AG04450 (cell line): ENCODE data around the gene ACAP3. TPM values are rescaled to one million over a fixed set of nuclear protein-coding genes. Genes with fewer than 3 reads are reported as not detected.

Source experiments
- CTCF ChIA-PET: fragments of 300-600, 350-600 bp; formaldehyde crosslinking; extraction: SDS; loops from one replicate; lab custom pipeline; 2022; ENCODE audit warnings: antibody characterized with exemption, inconsistent platforms; lab: Charles Lee
- POLR2A ChIA-PET: fragments of 350-600 bp; formaldehyde crosslinking; extraction: SDS; loops from one replicate; lab custom pipeline; 2021; ENCODE audit warnings: antibody characterized with exemption, inconsistent platforms; lab: Yijun Ruan, JAX
- DNase-seq: peaks from one replicate; pipeline ENCODE4 v3.0.0-alpha.2; 2011; ENCODE audit warnings: low read depth, low spot score
- H3K27ac ChIP-seq: one replicate; pipeline ENCODE4 v1.5.1; 2012; ENCODE audit warnings: low read depth, low read length, control low read depth
- H3K27me3 ChIP-seq: one replicate; pipeline ENCODE4 v1.6.0; 2012; ENCODE audit warnings: low read length; ENCODE audit not compliant: control insufficient read depth, insufficient read depth
- H3K4me3 ChIP-seq: 2 replicates; pipeline ENCODE4 v1.5.1; 2011; ENCODE audit warnings: mild to moderate bottlenecking, low read depth, low read length, control low read depth
- H3K9me3 ChIP-seq: 2 replicates; pipeline ENCODE4 v1.5.1; 2012; ENCODE audit warnings: low read length; ENCODE audit not compliant: control insufficient read depth, insufficient read depth
- CTCF ChIP-seq: IDR thresholded peaks from 2 replicates; pipeline ENCODE4 v1.5.1; 2011; ENCODE audit warnings: low read depth, low read length, control low read depth, inconsistent platforms
- polyA plus RNA-seq: library from polyadenylated mRNA; depleted of rRNA; stranded (reverse); fragments of >200 nt; gene quantifications from 2 replicates; pipeline ENCODE4 v1.2.3, GENCODE V29; 2011

Gene ACAP3
- polyA plus RNA-seq, 1 experiment, result 17.5 TPM

GRCh38 chr1:1307261-1307922 is 338 bp downstream of the ACAP3 start:
- H3K9me3 ChIP-seq, result no peaks in the 10 kb centered on the region; the same call in 1 of the 2 replicates
- no peaks in the 10 kb centered on the region for H3K27me3 ChIP-seq
- CTCF ChIA-PET, result no interaction called here
- POLR2A ChIA-PET, result no interaction called here
- peak overlapping the region; percentile 72 for H3K4me3 ChIP-seq
- peak overlapping the region; percentile 21 for H3K27ac ChIP-seq
- TF ChIP-seq CTCF, result no peak
- DNase-seq, result no peak

- no peak for TF ChIP-seq CTCF
- no peak for DNase-seq
- ChIA-PET CTCF (no interaction called here), POLR2A (no interaction called here)
- no peaks in the 10 kb centered on the region for H3K27me3 ChIP-seq
- H3K4me3 ChIP-seq, result peak overlapping the region; percentile 72
- peak overlapping the region; percentile 21 for H3K27ac ChIP-seq
- no peaks in the 10 kb centered on the region; the same call in 1 of the 2 replicates for H3K9me3 ChIP-seq
These were observed 969 bp downstream of the ACAP3 start for GRCh38 chr1:1306661-1307260.

GRCh38 chr1:1306070-1306660 is 1.6 kb downstream of the ACAP3 start:
- CTCF ChIA-PET, result no interaction called here
- peak; percentile 32 for TF ChIP-seq CTCF
- no peak for DNase-seq
- H3K4me3 ChIP-seq, result peak overlapping the region; percentile 72
- no peaks in the 10 kb centered on the region for H3K27me3 ChIP-seq
- no peaks in the 10 kb centered on the region; the same call in 1 of the 2 replicates for H3K9me3 ChIP-seq
- H3K27ac ChIP-seq, result peak overlapping the region; percentile 89
- POLR2A ChIA-PET, result interaction anchor here (1.0 to 1.3 kb wide), 2 partner anchors 15 to 69 kb away, joined by 4 to 5 read pairs; partner anchors contain the start of gene AURKAIP1

- POLR2A ChIA-PET, result interaction anchor here (0.5 to 1.3 kb wide), 7 partner anchors 11 to 70 kb away, joined by 3 to 5 read pairs (median 4); partner anchors contain the start of genes AURKAIP1 and UBE2J2
These were observed 2.2 kb downstream of the ACAP3 start for GRCh38 chr1:1305300-1306069.

More at GRCh38 chr1:1305300-1306069, 2.2 kb downstream of the ACAP3 start:
- Histone ChIP-seq H3K27ac (peak overlapping the region; percentile 89), H3K4me3 (peak overlapping the region; percentile 72), H3K27me3 (no peaks in the 10 kb centered on the region), H3K9me3 (no peaks in the 10 kb centered on the region; the same call in 1 of the 2 replicates)
- TF ChIP-seq CTCF, result no peak
- CTCF ChIA-PET, result interaction anchor here (0.9 kb wide), 1 partner anchor 183 kb away, joined by 3 read pairs; no protein-coding TSS in a partner anchor
- DNase-seq, result peak; percentile 29
